IPS-18c (cell line): ENCODE data around the gene FGF4.

ENCODE experiments used
- H3K4me3 ChIP-seq: 2 replicates; pipeline ENCODE4 v1.7.0; 2013; ENCODE audit warnings: low read depth, mild to moderate bottlenecking, low read length, moderate library complexity; ENCODE audit not compliant: insufficient read depth
- H3K9me3 ChIP-seq: one replicate; pipeline ENCODE4 v1.6.1; 2013; ENCODE audit warnings: mild to moderate bottlenecking, low read length, moderate library complexity; ENCODE audit not compliant: control insufficient read depth, insufficient read depth

The FGF4 gene, protein sequence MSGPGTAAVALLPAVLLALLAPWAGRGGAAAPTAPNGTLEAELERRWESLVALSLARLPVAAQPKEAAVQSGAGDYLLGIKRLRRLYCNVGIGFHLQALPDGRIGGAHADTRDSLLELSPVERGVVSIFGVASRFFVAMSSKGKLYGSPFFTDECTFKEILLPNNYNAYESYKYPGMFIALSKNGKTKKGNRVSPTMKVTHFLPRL

GRCh38 chr11:69775163-69775755 lies at the start of gene FGF4:
FGF4 (minus strand) TSS chr11:69775341; CDS start chr11:69775084, 257 bp downstream.
- Histone ChIP-seq H3K9me3 (peaks cover 2% of the 10 kb centered on the region), H3K4me3 (peak within 1 kb of the TSS; percentile 58)

GRCh38 chr11:69823641-69824265 lies 48.6 kb upstream of the FGF4 start:
- Histone ChIP-seq H3K4me3 (no peak overlapping the region), H3K9me3 (peaks cover 2% of the 10 kb centered on the region)

DNA sequence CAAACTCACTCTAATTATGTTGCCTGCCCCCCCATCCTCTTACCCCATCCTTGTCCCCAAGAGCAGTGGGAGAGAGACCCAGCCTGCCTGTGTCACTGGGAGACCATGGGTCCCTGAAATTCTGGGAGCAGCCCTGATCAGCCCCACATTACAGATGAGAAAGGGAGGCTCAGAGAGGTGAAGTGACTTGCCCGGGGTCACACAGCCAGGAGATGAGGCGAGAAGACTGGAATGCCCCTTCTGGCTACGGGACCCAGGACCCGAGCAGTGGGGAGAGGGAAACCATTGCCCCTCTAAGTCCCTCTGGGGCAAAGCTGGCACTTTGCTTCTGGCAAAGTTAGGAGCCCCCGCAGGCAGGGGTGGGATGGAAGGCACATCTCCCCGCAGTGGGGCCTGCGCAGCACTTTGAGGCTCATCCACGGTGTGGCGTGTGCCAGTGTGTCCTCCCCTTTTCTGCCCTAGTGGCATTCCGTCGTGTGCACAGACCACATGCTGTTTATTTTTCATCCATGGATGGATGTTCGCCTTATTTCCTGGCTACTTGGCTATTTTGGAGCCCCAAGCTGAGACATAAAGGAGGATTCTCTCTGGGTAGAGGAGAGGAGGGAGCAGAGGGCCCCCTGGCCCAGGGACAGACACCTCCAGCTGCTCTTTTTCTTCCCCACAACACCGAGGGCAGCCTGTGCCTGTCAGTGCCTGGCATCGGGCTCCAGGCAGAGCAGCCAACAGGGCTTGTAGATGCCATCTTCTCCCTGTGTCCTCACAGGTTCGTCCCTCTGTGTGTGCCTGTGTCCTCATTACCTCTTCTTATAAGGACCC lies 47.7 kb upstream of the FGF4 start:
- H3K9me3 ChIP-seq, result peaks cover 2% of the 10 kb centered on the region
- no peak overlapping the region for H3K4me3 ChIP-seq

GRCh38 chr11:69821511-69822040 lies 46.4 kb upstream of the FGF4 start:
- Histone ChIP-seq H3K4me3 (no peak overlapping the region), H3K9me3 (peaks cover 2% of the 10 kb centered on the region)

GRCh38 chr11:69820441-69820840 lies 45.3 kb upstream of the FGF4 start:
- H3K4me3 ChIP-seq, result no peak overlapping the region
- H3K9me3 ChIP-seq, result peaks cover 2% of the 10 kb centered on the region

- Histone ChIP-seq H3K9me3 (peaks cover 2% of the 10 kb centered on the region), H3K4me3 (0 out of 2 replicates have a peak overlapping the region, but pooled peaks have one; percentile 3)
These were observed 44.5 kb upstream of the FGF4 start for GRCh38 chr11:69819541-69820070.

DNA sequence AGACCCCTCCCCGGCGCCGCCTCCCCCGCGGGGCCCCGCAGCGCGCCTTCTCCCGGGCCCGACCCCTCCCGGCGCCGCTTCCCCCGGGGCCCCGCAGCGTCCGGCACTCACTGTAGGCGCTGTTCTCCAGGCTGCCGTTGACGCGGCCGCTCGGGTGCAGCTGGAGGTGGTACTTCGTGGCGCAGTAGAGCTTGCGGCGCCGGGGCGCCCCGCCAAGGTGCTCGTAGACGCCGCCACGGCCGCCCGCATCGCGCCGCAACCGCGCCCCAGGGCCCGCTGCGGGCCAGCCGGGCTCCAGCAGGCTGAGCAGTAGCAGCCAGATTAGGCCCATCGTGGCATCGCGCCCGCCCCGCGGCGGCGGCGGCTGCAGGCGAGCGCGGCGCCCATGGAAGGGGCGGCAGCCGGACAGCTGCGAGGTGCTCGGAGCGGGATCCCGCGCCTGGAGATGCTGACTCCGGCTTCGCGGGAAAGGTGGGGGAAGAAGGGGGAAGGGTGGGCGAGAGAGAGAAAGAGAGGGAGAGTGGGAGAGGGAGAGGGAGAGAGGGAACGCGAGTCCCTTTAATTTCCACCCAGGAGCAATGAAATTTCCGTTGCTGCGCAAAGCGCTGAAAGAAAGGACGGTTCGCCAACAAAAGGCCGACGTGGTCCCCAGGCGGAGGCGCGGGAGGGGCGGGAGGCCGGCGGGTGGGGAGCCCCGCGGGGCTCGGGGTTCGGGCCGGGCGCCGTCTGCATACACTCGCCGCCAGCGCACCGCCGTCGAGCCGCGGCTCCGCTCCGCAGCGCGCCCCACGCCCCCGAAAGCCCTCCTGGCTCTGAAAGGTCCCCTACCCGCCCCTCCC lies 43.7 kb upstream of the FGF4 start, which contains the start of gene FGF3:
Gene FGF3 (minus strand): TSS at position 814 of the 839 bp plus-strand sequence. CDS start 483 bp downstream, at position 331.
- Histone ChIP-seq H3K4me3 (peak within 1 kb of the TSS; percentile 34; the same call in 1 of the 2 replicates), H3K9me3 (peaks cover 2% of the 10 kb centered on the region)

- peak overlapping the region; percentile 34; the same call in 1 of the 2 replicates for H3K4me3 ChIP-seq
These were observed 43.1 kb upstream of the FGF4 start for GRCh38 chr11:69818231-69818602.

GRCh38 chr11:69817265-69818230 lies 42.4 kb upstream of the FGF4 start:
- Histone ChIP-seq H3K9me3 (peaks cover 2% of the 10 kb centered on the region), H3K4me3 (peak overlapping the region; percentile 41)

More at GRCh38 chr11:69818231-69818602, 43.1 kb upstream of the FGF4 start:
- peaks cover 2% of the 10 kb centered on the region for H3K9me3 ChIP-seq

DNA sequence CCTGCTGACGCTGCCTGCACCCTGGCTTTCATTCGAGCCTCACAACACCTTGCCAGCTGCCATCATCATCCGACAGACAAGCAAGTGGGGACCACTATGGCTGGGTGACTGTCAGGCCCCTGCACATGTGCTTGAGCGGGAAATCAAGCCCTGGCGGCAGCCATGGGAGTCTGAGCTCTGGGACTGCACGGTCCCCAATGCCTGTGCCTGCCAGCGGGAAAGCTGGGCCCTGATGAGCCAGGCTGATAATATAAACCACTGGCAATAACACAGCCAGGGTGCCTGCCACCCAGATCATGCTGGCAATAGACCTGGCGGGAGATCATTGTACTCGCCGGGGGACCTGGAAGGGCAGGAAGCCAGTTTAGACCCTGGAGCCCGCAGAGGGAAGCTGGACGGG lies 41.5 kb upstream of the FGF4 start:
- Histone ChIP-seq H3K9me3 (peaks cover 2% of the 10 kb centered on the region), H3K4me3 (peak overlapping the region; percentile 41; the same call in 1 of the 2 replicates)

DNA sequence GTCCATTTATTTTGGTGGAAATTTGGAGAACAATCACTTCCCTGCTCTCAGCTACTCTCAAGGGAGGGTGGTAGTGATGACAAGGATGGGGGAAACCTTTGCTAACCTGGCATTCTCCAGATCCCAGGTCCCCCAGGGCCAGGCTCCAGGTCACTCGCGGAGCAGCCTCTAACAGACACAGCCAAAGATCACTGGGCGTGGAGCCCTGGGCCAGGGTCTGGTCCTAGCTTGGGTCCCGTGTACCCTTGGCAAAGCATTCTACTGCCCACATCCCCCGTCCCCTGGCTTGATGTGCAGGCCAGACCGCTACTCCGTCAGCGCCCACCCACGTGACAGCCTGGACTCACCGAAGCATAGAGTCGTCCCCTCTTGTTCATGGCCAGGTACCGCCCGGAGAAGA lies 40.8 kb upstream of the FGF4 start:
- H3K9me3 ChIP-seq, result peaks cover 2% of the 10 kb centered on the region
- H3K4me3 ChIP-seq, result no peak overlapping the region

GRCh38 chr11:69814902-69815301 lies 39.8 kb upstream of the FGF4 start:
- H3K9me3 ChIP-seq, result peaks cover 2% of the 10 kb centered on the region
- H3K4me3 ChIP-seq, result no peak overlapping the region

GRCh38 chr11:69814411-69814810 lies 39.3 kb upstream of the FGF4 start:
- H3K9me3 ChIP-seq, result peaks cover 2% of the 10 kb centered on the region

GRCh38 chr11:69813839-69814238 lies 38.7 kb upstream of the FGF4 start:
- Histone ChIP-seq H3K9me3 (peaks cover 2% of the 10 kb centered on the region), H3K4me3 (no peak overlapping the region)

More at GRCh38 chr11:69814411-69814810, 39.3 kb upstream of the FGF4 start:
- H3K4me3 ChIP-seq, result no peak overlapping the region

DNA sequence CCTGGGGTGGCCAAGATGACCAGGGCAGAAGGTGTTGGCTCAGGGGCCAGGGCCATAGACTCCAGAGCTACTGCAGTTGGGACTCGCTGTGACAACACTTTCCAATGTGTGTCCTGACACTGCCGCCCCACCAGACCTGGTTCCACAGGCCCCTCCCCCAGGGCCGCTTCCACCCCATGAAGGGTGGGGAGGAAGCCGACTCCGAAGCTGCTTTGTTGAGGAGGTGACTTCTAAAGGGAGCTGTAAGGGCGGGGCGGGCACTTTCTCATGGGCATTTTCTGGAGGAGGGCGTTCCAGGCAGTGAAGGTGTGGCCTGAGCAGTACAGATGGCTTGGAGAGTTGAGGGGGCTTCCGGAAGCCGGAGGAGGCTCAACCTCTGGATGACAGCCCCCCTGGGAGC lies 37.8 kb upstream of the FGF4 start:
- no peak overlapping the region for H3K4me3 ChIP-seq
- H3K9me3 ChIP-seq, result peaks cover 2% of the 10 kb centered on the region
